Progenitor cell of endocrine pancreas (in vitro differentiated cells): ENCODE results near the gene HLF. TPM values are rescaled to one million over a fixed set of nuclear protein-coding genes. Genes with fewer than 3 reads are reported as not detected.

ENCODE experiments used
- DNase-seq: peaks from one replicate; pipeline ENCODE4 v3.0.0; 2021; ENCODE audit warnings: low spot score; ENCODE audit not compliant: unreplicated experiment
- H3K27ac Mint-ChIP-seq: 2 replicates; pipeline ENCODE4 v1.8.0; 2021; ENCODE audit warnings: mild to moderate bottlenecking, moderate library complexity, mixed read lengths
- H3K27me3 Mint-ChIP-seq: 2 replicates; pipeline ENCODE4 v1.8.0; 2021; ENCODE audit warnings: mixed read lengths
- H3K36me3 Mint-ChIP-seq: 2 replicates; pipeline ENCODE4 v1.8.0; 2022; ENCODE audit warnings: mixed read lengths; ENCODE audit not compliant: insufficient read depth
- H3K4me1 Mint-ChIP-seq: 2 replicates; pipeline ENCODE4 v1.8.0; 2021; ENCODE audit warnings: low read depth, mixed read lengths
- H3K4me3 Mint-ChIP-seq: 2 replicates; pipeline ENCODE4 v1.8.0; 2021; ENCODE audit warnings: low read depth, mild to moderate bottlenecking, moderate library complexity, mixed read lengths
- H3K9me3 Mint-ChIP-seq: 2 replicates; pipeline ENCODE4 v1.8.0; 2021; ENCODE audit warnings: low read depth, mixed read lengths
- total RNA-seq: library from RNA; stranded (reverse); gene quantifications from 2 replicates; pipeline ENCODE4 v1.2.1, GENCODE V29; 2021
- TF ChIP-seq, protein P1 (sequence below): fragments of 200-600 bp; sonication (generic); IDR thresholded peaks from one replicate; pipeline ENCODE4 v1.5.0; 2021; ENCODE audit warnings: antibody characterized with exemption, mild to moderate bottlenecking; ENCODE audit not compliant: unreplicated experiment

The HLF gene
- total RNA-seq, 1 donor from 2014 or later, result 0.41 TPM

DNA sequence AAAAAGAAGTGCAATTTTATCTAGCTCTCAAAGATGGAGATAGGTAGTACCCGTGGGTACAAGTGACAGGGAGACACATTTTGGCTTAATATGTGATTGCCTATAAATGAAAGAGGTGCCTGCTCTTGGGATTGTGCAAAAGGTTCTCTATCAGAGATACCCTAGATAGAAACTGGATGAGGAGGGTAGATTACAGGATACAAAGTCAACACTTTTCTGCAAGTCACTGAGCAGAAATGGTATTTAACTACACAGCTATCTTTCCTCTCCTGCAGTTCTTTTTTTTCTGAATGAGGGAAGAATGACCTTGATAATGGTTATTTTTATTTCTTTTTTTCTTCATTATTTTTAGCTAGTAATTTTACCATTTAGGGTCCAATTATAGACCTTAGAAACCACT is 89.2 kb downstream of the HLF start:
- Mint-ChIP-seq H3K27me3 (no peaks in the 10 kb centered on the region), H3K4me1 (no peaks in the 10 kb centered on the region), H3K9me3 (no peaks in the 10 kb centered on the region), H3K36me3 (no peaks in the 10 kb centered on the region), H3K4me3 (no peak overlapping the region), H3K27ac (no peak overlapping the region)
- no peak for DNase-seq
- TF ChIP-seq, protein P1, sequence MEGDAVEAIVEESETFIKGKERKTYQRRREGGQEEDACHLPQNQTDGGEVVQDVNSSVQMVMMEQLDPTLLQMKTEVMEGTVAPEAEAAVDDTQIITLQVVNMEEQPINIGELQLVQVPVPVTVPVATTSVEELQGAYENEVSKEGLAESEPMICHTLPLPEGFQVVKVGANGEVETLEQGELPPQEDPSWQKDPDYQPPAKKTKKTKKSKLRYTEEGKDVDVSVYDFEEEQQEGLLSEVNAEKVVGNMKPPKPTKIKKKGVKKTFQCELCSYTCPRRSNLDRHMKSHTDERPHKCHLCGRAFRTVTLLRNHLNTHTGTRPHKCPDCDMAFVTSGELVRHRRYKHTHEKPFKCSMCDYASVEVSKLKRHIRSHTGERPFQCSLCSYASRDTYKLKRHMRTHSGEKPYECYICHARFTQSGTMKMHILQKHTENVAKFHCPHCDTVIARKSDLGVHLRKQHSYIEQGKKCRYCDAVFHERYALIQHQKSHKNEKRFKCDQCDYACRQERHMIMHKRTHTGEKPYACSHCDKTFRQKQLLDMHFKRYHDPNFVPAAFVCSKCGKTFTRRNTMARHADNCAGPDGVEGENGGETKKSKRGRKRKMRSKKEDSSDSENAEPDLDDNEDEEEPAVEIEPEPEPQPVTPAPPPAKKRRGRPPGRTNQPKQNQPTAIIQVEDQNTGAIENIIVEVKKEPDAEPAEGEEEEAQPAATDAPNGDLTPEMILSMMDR, result no peak

DNA sequence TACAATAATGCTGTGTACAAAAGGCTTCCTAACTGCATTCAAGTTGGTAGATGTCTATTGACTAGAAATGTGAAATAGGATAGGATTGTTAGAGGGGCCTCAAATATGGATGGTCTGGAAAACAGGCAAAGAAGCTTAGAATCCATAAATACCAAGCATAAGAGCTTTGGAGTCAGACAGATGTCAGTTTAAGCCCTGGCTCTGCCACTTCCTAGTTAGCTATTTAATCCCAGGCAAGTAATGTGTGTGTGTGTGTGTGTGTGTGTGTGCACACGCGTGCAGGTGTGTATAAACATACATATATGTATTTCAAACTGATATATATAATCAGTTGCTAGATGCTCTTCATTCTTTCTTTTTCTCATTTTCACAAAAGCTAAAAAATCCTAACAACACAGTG is 90.2 kb downstream of the HLF start:
- no peaks in the 10 kb centered on the region for H3K4me1 Mint-ChIP-seq
- TF ChIP-seq, protein P1, result no peak

DNA sequence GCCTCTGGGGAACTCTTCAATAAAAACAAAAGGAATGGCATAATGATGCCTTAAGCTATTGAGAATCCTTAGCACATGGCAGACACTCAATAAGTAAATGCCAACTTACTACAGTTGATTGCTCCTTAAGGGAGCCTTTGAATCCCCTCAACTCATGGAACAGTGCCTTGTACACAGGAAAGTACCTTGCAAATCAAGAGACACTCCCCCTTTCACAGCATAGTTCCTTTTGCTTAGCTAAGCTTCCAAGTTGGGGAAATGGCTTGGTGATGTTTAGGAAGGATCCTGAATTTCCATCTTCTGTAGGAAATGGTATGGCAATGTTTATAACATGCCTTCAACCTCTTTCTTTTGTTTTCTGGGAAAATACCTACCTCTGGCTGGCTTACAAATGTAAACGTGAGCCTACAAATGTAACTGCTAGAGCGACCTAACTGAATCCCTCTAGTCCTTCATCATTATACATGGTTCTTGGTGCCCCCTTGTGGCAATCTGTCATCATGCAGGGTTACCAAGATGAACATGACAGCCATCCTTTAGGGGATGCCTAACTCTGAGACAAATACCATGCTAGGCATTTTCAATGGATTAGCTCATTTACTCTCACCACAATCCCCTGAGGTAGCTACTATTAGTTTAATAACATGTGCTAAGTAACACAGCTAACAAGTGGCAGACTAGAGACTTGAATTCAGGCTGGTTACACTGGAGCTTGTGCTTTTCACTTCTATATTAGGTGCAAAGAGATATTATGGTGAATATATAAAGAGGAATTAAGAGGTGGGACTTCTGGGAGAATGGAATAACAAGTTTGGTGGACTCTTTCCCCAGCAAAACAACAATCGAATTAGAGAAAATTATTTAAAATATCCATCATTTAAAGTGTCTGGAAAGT is 91.9 kb downstream of the HLF start:
- Mint-ChIP-seq H3K27me3 (no peaks in the 10 kb centered on the region), H3K9me3 (peaks cover 12% of the 10 kb centered on the region)

More for the DNA sequence above, 90.2 kb downstream of the HLF start:
- DNase-seq, result no peak
- no peaks in the 10 kb centered on the region for H3K27me3 Mint-ChIP-seq
- H3K9me3 Mint-ChIP-seq, result no peaks in the 10 kb centered on the region
- H3K27ac Mint-ChIP-seq, result no peak overlapping the region
- no peak overlapping the region for H3K4me3 Mint-ChIP-seq
- no peaks in the 10 kb centered on the region for H3K36me3 Mint-ChIP-seq

DNA sequence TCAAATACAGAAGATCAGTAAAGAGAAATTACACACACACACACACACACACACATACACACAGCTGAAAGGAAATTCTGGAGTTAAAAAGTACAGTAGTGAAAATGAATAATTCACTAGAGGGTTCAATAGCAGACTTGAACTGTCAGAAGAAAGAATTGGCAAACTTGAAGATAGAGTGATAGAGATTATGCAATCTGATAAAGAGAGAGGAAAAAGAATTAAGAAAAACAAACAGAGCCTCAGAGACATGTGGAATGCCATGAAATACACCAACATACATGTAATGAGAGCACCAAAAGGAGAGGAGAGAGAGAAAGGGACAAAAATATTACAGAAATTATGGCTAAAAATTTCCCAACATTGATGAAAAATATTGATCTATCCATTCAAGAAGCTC is 96.2 kb downstream of the HLF start:
- Mint-ChIP-seq H3K4me1 (no peaks in the 10 kb centered on the region), H3K4me3 (no peak overlapping the region), H3K36me3 (peaks cover 3% of the 10 kb centered on the region), H3K9me3 (peaks cover 15% of the 10 kb centered on the region), H3K27ac (no peak overlapping the region), H3K27me3 (no peaks in the 10 kb centered on the region)
- TF ChIP-seq, protein P1, result no peak
- DNase-seq, result no peak

More for the DNA sequence above, 91.9 kb downstream of the HLF start:
- Mint-ChIP-seq H3K4me1 (no peaks in the 10 kb centered on the region), H3K36me3 (peaks cover 3% of the 10 kb centered on the region), H3K27ac (no peak overlapping the region), H3K4me3 (no peak overlapping the region)
- TF ChIP-seq, protein P1, result peak; percentile 76
- peak; percentile 46 for DNase-seq

DNA sequence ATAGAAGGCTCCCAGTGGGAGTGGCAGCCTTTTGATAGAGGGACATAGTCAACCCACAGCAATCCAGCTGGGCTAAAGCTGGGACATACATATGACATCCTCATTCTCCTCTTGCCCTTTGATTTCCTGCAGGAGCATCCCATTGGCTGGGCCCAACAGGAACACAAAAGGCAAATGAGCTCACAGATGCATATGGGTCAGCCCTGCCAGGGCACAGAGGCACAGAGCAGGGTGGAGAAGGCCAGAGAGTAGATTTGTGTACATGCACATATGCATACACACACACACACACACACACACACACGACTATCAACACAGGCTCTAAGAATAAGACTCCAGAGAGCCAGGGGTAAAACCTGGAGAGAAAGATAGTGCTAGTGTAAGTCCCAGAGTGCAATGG is 98.3 kb downstream of the HLF start:
- Mint-ChIP-seq H3K27ac (no peak overlapping the region), H3K9me3 (peaks cover 15% of the 10 kb centered on the region), H3K36me3 (peaks cover 3% of the 10 kb centered on the region), H3K27me3 (no peaks in the 10 kb centered on the region), H3K4me1 (no peaks in the 10 kb centered on the region), H3K4me3 (no peak overlapping the region)
- no peak for DNase-seq
- TF ChIP-seq, protein P1, result no peak
